ENCODE data around the gene TBC1D22A. TPM values are rescaled to one million over a fixed set of nuclear protein-coding genes. Genes with fewer than 3 reads are reported as not detected.

The TBC1D22A gene
- total and polyA plus RNA-seq, 2 donors (not counting 3 experiments of a cell fraction or from before 2014, with no cell fraction given), result 26.1 to 32.4 TPM

- Histone ChIP-seq H4K20me1 (replicated peaks; ENCODE audit: control insufficient read depth, extremely low read depth, insufficient read depth, low read length) (no peaks in the 10 kb centered on the region), H3K9me3 (replicated peaks; ENCODE audit: control insufficient read depth, insufficient read depth, low read length) (no peaks in the 10 kb centered on the region), H3K4me1 (ENCODE audit: control insufficient read depth, extremely low read depth, insufficient read depth, low read length) (no peaks in the 10 kb centered on the region), H3K27ac (ENCODE audit: insufficient read depth, low read depth, low read length) (no peak overlapping the region), H2AFZ (ENCODE audit: low read depth, low read length) (no peak overlapping the region), H3K36me3 (ENCODE audit: control insufficient read depth in 2 of 2, extremely low read depth in 1 of 2, insufficient read depth in 2 of 2, low read length in 2 of 2) (no peaks in the 10 kb centered on the region), H3K4me3 (replicated peaks in 1 of 3; ENCODE audit: insufficient read depth in 1 of 3, low read depth in 1 of 3, low read length in 3 of 3) (no peak overlapping the region), H3K79me2 (ENCODE audit: control insufficient read depth, insufficient read depth, low read length) (no peaks in the 10 kb centered on the region), H3K27me3 (ENCODE audit: control insufficient read depth in 2 of 2, insufficient read depth in 2 of 2, low read length in 2 of 2) (no peaks in the 10 kb centered on the region), H3K9me1 (replicated peaks; ENCODE audit: control insufficient read depth, extremely low read depth, insufficient read depth, low read length) (no peaks in the 10 kb centered on the region), H3K9ac (replicated peaks; ENCODE audit: extremely low read depth, insufficient read depth, low read length) (no peak overlapping the region), H3K4me2 (ENCODE audit: insufficient read depth, low read length) (no peak overlapping the region)
- FAIRE-seq (no peak), DNase-seq (ENCODE audit: low read depth, low spot score) (no peak)
- ChIA-PET CTCF (no interaction called here), POLR2A (no interaction called here)
- no TSS peak for BruUV-seq (replicated peaks)
- TF ChIP-seq POLR2AphosphoS5 (IDR thresholded peaks at IDR 0.05; ENCODE audit: insufficient read depth, low read depth, low read length) (no peak), JUN (IDR thresholded peaks at IDR 0.05; ENCODE audit: borderline replicate concordance, insufficient read depth, insufficient read length, low read depth) (no peak), EZH2 (IDR thresholded peaks at IDR 0.05; ENCODE audit: borderline replicate concordance, low read depth, low read length, severe bottlenecking) (no peak), CTCF (IDR thresholded peaks at IDR 0.05; ENCODE audit: extremely low read depth in 1 of 2, insufficient read depth in 1 of 2, low read depth in 1 of 2, low read length in 2 of 2) (no peak), GATA2 (IDR thresholded peaks at IDR 0.05; ENCODE audit: insufficient read depth, insufficient read length, low read depth, low read length) (no peak), MAX (IDR thresholded peaks at IDR 0.05; ENCODE audit: insufficient read depth, insufficient read length) (no peak), MYC (IDR thresholded peaks at IDR 0.05; ENCODE audit: low read depth, low read length) (no peak), POLR2A (IDR thresholded peaks at IDR 0.05; ENCODE audit: low read depth, low read length) (no peak), FOS (IDR thresholded peaks at IDR 0.05; ENCODE audit: borderline replicate concordance, insufficient read depth, low read length) (no peak)
- dilution Hi-C loops (cut with MboI; ENCODE audit: extremely low pct_ligation_motif_present, low sequenced_read_pairs) (no loop called here), intact Hi-C loops (cut with micrococcal nuclease) (no loop called here)
Measured at GRCh38 chr22:47139013-47139789, 376.8 kb downstream of the TBC1D22A start.
